Effector memory CD8-positive, alpha-beta T cell (primary cell): Measurements from ENCODE around the gene MAD1L1.

Experiments used
- ATAC-seq: fragments of 150-1000 bp; cut with Tn5 transposase; replicated peaks from 2 replicates; pipeline ENCODE4 v1.10.0; 2021; ENCODE audit warnings: mild to moderate bottlenecking, moderate library complexity
- DNase-seq, 3 experiments: peaks; one replicate each; pipeline ENCODE4 v3.0.0; 2021
- H3K27ac Mint-ChIP-seq, 2 donors: one replicate each; pipeline ENCODE4 v1.8.0; 2022; ENCODE audit warnings: mild to moderate bottlenecking in 2 of 2, mixed read lengths in 2 of 2, moderate library complexity in 2 of 2
- H3K27me3 Mint-ChIP-seq, 2 donors: one replicate each; pipeline ENCODE4 v1.8.0; 2022; ENCODE audit warnings: mixed read lengths in 2 of 2
- H3K36me3 Mint-ChIP-seq: one replicate; pipeline ENCODE4 v1.8.0; 2022; ENCODE audit warnings: mild to moderate bottlenecking, moderate library complexity, mixed read lengths; ENCODE audit not compliant: insufficient read depth
- H3K4me1 Mint-ChIP-seq, 2 donors: one replicate each; pipeline ENCODE4 v1.8.0; 2022; ENCODE audit warnings: low read depth in 2 of 2, mixed read lengths in 2 of 2
- H3K4me3 Mint-ChIP-seq, 2 donors: one replicate each; pipeline ENCODE4 v1.8.0; 2022; ENCODE audit warnings: mild to moderate bottlenecking in 2 of 2, mixed read lengths in 2 of 2, moderate library complexity in 2 of 2
- H3K9me3 Mint-ChIP-seq, 2 donors: one replicate each; pipeline ENCODE4 v1.8.0; 2022; ENCODE audit warnings: mixed read lengths in 2 of 2

Gene MAD1L1

DNA sequence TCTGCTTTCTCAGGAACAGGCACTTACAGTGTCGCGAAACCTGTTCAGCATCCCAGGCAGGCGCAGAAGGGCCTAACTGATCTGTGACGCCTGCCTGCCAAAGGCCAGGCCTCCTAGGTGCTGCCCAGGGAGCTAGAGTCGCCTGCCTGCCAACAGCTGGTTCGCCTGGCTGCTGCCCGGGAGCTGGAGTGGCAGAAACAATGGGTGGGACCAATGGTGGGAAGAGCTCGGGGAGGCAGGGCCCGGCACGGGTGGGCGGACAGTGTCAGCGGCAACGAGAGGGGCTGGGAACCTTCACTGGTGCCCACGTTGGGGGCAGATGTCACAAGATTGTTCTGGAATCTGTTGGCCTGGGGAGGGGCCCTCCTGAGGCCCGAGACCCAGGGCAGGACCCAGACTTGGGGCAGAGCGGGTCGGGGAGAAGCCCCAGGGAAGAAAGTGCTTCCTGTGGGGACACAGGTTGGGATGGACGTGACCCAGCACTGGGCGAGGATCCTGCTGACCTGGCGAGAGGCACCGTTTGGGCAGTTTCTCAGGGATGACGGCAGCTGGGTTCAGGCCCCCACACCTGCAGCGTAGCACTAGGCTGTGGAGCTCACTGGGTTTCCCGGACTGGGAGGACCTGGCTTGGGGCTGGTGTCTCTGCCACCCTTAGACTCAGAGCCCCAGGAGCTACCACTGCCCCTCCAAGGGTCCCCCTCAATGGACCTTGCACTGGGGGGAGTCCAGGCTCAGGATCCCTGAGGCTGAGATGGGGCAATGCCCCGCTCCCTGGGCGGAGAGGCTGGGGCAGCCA, 380.8 kb downstream of the MAD1L1 start:
- peaks cover 23 to 34% of the 10 kb centered on the region in 2 donors for H3K4me1 Mint-ChIP-seq
- peaks cover 9% of the 10 kb centered on the region for H3K36me3 Mint-ChIP-seq
- H3K9me3 Mint-ChIP-seq = no peaks in the 10 kb centered on the region
- H3K4me3 Mint-ChIP-seq = no peak overlapping the region
- DNase-seq (no peak), ATAC-seq (no peak)
- H3K27me3 Mint-ChIP-seq = no peaks in the 10 kb centered on the region
- peak overlapping the region in 1 of 2 donors; percentile 82 for H3K27ac Mint-ChIP-seq

DNA sequence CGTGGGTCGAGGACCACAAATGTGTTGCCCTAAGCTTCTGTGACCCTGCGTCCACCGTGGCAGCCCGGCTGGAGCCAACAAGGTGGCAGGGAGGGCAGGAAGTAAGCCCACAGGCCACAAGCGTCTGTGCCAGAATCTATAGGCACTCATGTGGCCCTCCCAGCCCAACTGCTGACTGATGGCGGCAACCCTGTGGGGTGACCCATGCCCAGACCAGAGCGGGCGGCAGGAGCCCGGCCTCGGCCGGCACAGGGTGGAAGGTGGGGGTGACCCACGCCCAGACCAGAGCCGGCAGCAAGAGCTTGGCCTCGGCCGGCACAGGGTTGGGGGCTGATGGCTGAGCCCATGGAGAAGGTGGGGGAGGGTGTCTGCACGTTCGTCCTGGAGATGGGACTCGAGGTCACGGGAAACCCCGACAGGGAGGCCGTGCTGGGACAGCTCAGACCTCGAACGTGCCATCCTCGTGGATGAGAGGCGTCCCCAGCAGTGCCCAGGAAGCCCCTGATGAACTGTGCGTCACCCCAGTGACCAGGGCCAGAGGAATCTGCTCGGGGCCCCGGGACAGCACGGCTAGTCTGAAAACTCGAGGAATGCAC, 381.7 kb downstream of the MAD1L1 start:
- peak overlapping the region in 1 of 2 donors; percentile 82 for H3K27ac Mint-ChIP-seq
- no peak for ATAC-seq
- no peak overlapping the region for H3K4me3 Mint-ChIP-seq

DNA sequence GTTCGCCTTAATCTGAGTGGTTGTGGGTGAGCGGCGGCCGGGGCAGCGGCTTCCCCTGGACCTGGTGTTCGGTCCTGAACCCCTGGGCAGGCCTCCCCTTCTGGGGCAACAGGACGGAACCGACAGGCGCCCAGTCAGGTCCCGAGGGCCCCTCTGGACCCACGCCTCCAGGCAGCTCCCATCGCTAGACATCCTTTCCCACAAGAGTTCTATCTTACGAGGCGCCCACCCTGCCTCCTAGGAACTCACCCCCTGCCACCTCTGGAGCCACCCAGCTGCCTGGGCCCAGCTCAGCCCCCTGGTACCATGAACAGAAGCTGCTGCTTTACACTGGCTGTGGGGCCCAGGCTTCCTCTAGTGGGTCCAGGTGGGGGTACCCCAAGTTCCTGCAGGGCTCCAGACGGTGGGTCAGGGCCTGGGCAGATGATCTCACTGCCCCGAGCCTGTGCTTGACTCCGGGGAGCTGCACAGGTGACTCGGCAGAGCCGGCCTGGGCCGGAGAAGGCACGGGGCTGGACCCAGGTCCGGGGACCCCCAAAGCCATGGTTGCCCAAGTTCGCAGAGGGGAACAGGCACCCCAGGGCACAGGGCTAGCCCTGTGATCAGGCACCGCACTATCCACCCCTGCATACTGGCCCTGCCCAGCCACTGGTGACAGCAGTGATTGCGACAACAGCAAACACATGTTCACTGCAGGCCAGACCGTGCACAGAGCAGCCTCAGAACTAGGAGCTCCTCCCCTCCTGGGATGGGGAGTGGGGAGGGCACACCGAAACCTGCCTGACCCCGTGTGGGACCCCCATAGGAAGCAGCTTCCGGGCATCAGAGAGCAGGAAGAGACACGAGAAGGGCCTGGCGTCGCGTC, 382.4 kb downstream of the MAD1L1 start:
- DNase-seq (no peak), ATAC-seq (no peak)
- Mint-ChIP-seq H3K9me3 (no peaks in the 10 kb centered on the region), H3K27ac (no peak overlapping the region), H3K4me3 (no peak overlapping the region), H3K27me3 (no peaks in the 10 kb centered on the region), H3K4me1 (peaks cover 18 to 30% of the 10 kb centered on the region in 2 donors), H3K36me3 (peaks cover 11% of the 10 kb centered on the region)

More for the DNA sequence above, 381.7 kb downstream of the MAD1L1 start:
- Mint-ChIP-seq H3K4me1 (peaks cover 24 to 37% of the 10 kb centered on the region in 2 donors), H3K27me3 (no peaks in the 10 kb centered on the region), H3K36me3 (peaks cover 9% of the 10 kb centered on the region), H3K9me3 (no peaks in the 10 kb centered on the region)
- DNase-seq = no peak

DNA sequence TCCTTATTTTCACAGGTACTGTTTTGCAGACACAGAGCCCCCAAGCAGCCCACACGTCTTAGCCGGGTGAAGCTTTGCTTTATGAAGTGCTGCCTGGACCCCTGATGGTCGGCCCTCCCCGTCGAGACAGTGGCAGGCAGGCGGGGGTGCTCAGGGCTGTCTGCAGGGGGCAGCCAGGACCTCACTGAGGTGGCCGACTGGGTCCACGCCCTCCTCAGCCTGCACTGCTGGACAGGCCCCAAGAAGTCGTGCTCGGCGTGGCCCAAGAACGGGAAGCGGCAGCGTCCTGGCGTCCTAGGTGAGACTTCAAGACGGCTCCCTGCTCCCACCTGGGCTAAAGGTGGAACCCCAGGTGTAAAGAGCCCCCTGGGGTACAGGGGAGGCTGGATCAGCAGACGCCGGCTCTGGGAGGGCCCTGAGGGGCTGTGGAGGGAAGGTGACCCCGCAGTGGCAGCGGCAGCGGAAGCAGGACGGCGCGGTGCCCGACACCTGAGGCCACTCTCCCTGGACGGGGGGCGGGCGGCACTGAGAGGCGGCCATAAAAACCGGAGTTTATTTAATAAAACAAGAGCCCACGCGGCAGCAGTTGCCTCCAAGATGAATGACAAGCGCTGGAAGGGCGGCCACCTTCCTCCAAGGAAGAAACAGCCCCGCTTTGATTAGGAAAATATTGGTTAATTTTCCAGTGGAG, 383.2 kb downstream of the MAD1L1 start:
- Mint-ChIP-seq H3K27me3 (no peaks in the 10 kb centered on the region), H3K9me3 (no peaks in the 10 kb centered on the region), H3K4me1 (peaks cover 9 to 23% of the 10 kb centered on the region in 2 donors), H3K36me3 (peaks cover 13% of the 10 kb centered on the region), H3K4me3 (no peak overlapping the region), H3K27ac (peak overlapping the region in 1 of 2 donors; percentile 8)
- no peak for DNase-seq
- ATAC-seq = no peak

DNA sequence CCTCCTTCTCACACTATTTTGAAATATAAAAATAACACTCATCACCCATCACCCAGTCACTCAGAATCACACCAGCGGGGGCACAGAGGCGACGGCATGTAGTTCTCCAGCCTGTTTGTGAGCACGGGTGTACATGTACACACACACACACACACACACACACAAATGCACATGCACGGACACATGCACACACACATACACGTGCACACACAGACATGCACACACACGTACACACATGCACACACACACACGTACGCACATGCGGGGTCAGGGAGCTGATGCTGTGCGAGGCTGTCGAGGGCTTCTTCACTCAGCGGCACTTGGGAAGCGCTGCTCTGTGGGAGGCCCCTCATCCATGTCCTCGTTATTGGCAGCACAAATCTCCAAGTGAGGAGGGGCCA, 383.8 kb downstream of the MAD1L1 start:
- DNase-seq = no peak
- Mint-ChIP-seq H3K27me3 (no peaks in the 10 kb centered on the region), H3K9me3 (no peaks in the 10 kb centered on the region), H3K4me3 (no peak overlapping the region), H3K36me3 (peaks cover 16% of the 10 kb centered on the region), H3K27ac (peak overlapping the region in 1 of 2 donors; percentile 49), H3K4me1 (peaks cover 7 to 19% of the 10 kb centered on the region in 2 donors)
- ATAC-seq = no peak

DNA sequence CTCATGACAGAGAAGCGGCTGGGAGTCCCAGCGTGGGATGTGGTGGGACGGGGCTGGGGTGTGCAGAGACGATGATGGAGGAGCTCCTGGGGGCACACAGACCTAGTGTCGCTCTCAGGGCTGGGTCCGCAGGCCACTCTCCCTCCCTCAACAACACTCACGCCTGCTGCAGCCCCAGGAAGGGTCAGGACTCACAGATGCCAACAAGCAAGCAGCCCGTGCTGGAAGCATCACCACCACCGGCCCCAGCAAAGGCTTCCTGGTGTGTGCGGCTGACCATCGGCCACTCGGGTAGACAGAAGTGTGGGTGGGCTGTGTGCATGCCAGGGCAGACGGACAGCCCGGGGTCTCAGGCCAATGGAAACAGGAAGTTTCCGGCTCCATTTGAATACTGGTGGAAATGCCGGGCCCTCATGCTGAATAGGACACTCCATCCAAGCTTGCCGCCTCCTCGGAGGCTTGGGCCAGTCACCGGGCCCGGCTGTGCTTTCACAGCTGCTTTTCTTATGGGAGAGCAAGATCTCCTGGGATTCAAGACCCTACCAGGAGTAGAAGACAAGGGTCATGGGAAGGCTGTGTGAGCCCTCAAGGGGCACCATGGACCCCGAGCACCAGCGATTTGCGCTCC, 384.6 kb downstream of the MAD1L1 start:
- Mint-ChIP-seq H3K4me1 (peaks cover 7 to 19% of the 10 kb centered on the region in 2 donors), H3K4me3 (no peak overlapping the region), H3K36me3 (peaks cover 19% of the 10 kb centered on the region), H3K27ac (peak overlapping the region in 1 of 2 donors; percentile 49), H3K9me3 (no peaks in the 10 kb centered on the region), H3K27me3 (no peaks in the 10 kb centered on the region)
- ATAC-seq = no peak
- no peak for DNase-seq

DNA sequence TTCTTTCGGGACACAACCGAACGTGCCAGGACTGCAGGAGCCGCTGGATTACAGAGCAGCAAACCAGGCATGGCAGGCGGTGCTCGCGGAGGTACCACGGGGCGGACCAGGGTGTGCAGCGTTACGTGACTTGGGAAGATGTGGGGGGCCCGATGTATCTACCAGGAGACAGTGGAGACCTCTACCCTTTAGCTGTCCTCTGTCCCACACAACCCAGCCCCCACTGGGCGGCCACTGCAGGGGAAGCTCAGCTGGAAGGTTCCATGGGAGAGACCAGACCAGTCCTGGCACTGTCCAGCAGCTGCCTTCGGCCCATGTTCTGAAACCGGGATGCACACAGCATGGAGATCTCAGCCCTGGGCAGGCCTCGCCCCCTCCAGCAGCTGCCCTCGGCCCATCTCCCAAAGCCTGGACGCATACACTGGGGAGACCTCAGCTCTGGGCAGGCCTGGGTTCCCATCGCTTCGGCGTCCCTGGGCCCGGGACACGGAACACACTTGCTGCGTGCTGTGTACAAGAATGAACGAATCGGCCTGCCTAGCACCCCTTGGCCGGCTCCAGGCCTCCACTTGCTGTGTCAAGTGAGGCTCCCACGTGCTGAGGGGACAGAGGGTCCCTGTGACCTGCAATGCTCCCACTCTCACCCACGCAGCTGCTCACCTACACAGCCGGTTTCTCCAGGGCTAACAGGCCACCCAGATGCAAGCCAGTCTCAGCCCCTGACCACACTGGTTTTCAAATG, 385.3 kb downstream of the MAD1L1 start:
- no peak overlapping the region for H3K4me3 Mint-ChIP-seq
- H3K9me3 Mint-ChIP-seq = no peaks in the 10 kb centered on the region
- no peaks in the 10 kb centered on the region for H3K27me3 Mint-ChIP-seq
- no peak for ATAC-seq
- DNase-seq = no peak
- peaks cover 19% of the 10 kb centered on the region for H3K36me3 Mint-ChIP-seq
- peak overlapping the region; percentile 13 to 49 for H3K27ac Mint-ChIP-seq
- peaks cover 7 to 19% of the 10 kb centered on the region in 2 donors for H3K4me1 Mint-ChIP-seq

DNA sequence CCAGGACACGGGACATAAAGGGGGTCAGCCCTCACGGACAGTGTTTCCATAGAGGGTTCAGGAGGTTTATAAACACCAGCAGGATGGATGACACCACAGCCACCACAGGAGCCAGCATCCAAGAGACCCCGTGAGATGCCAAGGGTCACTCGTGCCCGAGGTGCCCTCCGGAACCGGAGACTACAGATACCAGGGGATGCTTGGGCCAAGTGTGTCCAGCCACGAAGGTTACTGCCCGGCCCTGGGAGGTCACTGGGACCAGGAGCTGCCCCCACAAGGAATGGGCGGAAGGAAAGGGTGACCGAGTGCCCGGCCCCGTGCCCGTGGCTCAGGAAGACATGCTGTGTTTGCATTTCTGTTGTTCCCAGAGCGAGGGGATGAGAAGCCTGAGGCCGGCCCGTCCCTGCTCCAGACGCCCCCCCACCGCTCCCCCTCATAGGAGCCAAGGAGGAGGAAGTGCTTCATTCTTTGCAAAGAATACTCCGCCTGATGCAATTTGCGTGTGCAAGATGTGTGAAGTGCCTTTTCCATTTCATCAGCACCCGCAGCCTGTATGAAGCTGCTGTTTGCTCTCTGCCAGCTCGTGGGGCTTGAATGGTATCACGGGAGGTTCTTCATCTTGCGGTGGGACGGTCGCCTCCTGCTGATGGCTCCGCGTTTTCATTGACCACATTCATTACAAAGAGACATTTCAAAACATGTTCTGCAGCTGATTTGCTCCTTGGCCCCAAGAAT, 386.2 kb downstream of the MAD1L1 start:
- ATAC-seq (no peak), DNase-seq (no peak)
- Mint-ChIP-seq H3K27ac (peak overlapping the region in 1 of 2 donors; percentile 13), H3K4me3 (no peak overlapping the region), H3K36me3 (peaks cover 17% of the 10 kb centered on the region), H3K9me3 (no peaks in the 10 kb centered on the region), H3K27me3 (no peaks in the 10 kb centered on the region), H3K4me1 (peaks cover 5 to 19% of the 10 kb centered on the region in 2 donors)

DNA sequence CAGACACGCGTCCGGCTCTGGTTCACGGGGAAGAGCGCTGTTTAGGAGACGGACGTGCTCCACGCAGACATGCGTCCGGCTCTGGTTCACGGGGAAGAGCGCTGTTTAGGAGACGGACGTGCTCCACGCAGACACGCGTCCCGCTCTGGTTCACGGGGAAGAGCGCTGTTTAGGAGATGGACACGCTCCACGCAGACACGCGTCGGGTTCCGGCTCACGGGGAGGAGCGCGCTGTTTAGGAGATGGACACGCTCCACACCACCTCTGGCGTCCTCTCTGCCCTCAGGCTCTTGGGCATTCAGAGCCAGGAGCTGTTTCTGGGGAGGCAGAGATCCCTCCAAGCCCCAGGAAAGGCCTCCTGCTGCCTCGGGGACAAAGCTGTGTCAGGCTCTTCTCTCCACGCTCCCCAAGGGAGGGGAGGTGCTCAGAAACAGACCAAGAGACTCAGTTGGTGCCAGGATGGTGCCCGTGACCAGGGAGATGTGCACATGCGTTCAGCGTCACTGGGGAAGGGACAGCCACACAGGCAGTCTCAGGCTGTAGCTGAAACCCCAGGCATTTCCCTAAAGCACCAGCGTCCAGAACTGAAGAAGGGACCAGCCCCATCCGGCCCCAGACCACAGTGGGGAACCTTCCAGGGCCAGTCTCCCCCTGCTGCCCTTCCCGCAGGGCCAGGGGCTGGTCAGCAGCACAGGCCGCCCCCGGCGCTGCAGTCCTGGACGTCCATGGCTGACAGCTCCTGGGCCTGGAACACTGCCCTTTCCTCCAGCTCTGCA, 387.0 kb downstream of the MAD1L1 start:
- Mint-ChIP-seq H3K9me3 (no peaks in the 10 kb centered on the region), H3K4me3 (no peak overlapping the region), H3K36me3 (peaks cover 16% of the 10 kb centered on the region), H3K27me3 (no peaks in the 10 kb centered on the region), H3K4me1 (peaks cover 5 to 16% of the 10 kb centered on the region in 2 donors), H3K27ac (peak overlapping the region in 1 of 2 donors; percentile 24)
- no peak for DNase-seq
- ATAC-seq = no peak

DNA sequence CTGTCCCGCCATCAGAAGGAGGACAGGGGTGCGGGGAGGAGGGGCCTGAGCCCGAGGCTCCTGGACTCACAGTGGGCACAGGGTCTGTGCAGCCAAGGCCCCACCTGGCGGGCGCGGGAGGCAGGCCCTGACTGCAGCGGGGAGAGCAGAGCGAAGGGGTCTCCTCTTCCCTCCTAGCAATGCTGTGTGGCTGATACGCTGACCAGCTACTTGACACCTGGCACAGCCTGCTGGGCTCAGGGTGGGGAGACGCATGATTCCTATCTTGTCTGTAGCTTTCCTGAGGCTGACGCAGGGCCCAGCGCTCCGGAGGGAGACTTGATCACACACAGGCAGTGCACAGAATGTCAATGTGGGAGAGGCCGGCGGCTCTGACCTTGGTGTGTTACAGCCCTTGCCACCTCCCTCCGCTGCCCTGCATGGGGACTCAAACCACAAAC, 387.8 kb downstream of the MAD1L1 start:
- no peaks in the 10 kb centered on the region for H3K9me3 Mint-ChIP-seq
- ATAC-seq (no peak), DNase-seq (no peak)
- H3K27me3 Mint-ChIP-seq = no peaks in the 10 kb centered on the region
- no peak overlapping the region for H3K4me3 Mint-ChIP-seq
- peaks cover 4 to 16% of the 10 kb centered on the region in 2 donors for H3K4me1 Mint-ChIP-seq
- peaks cover 16% of the 10 kb centered on the region for H3K36me3 Mint-ChIP-seq
- peak overlapping the region in 1 of 2 donors; percentile 24 for H3K27ac Mint-ChIP-seq

DNA sequence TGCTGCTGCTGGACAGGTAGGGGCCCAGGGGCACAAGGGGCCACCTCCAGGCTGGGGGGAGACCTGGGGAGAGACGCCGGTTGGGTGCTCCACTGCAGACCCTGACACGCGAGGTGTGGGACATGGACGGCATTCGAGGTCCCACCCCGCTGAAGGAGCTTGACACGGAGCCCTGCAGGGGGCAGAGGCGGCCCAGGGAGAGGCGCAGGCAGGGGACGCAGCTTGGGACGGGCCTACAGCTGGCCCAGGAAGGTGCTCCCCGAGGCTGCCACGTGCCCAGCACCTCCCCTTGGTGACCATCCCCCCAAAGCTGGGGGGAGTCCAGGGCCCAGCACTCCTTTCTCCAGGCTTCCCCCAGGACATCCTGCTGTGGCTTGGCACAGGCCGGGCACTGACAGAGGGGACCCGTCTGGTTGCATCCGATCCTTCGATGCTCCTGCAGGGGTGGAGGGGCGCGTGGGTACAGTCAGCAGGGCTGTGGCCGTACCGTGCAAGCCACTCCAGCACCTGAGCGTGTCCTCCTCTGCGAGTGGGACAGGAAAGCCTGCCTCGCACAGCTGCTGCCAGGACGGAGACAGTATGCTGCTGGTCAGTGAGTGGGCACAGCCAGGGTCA, 388.3 kb downstream of the MAD1L1 start:
- H3K9me3 Mint-ChIP-seq = no peaks in the 10 kb centered on the region
- H3K27ac Mint-ChIP-seq = no peak overlapping the region
- ATAC-seq (no peak), DNase-seq (no peak)
- H3K36me3 Mint-ChIP-seq = peaks cover 16% of the 10 kb centered on the region
- H3K4me3 Mint-ChIP-seq = no peak overlapping the region
- no peaks in the 10 kb centered on the region for H3K27me3 Mint-ChIP-seq
- peaks cover 4 to 17% of the 10 kb centered on the region in 2 donors for H3K4me1 Mint-ChIP-seq
